ENCODE results near the gene F5. TPM values are rescaled to one million over a fixed set of nuclear protein-coding genes. Genes with fewer than 3 reads are reported as not detected.

The F5 gene
- total RNA-seq, 4 donors from 2014 or later = 0.38 to 5.5 (median 2.7) TPM

GRCh38 chr1:169530448-169530847 lies 55.8 kb downstream of the F5 start:
- WGBS, 2 donors = 69 to 75% methylated on average over 3 of the region's 3 CpGs
- intact Hi-C loops (cut with DNase I; ENCODE audit: low total_unique reads) = no loop called here
- H3K4me3 ChIP-seq (ENCODE audit: low read depth, poor library complexity, severe bottlenecking) = no peak overlapping the region
- no peak for DNase-seq (ENCODE audit: low spot score in 2 of 2)
- no peak for TF ChIP-seq CTCF (IDR thresholded peaks at IDR 0.05)
- no peak for TF ChIP-seq POLR2A (IDR thresholded peaks at IDR 0.05)

GRCh38 chr1:169529068-169529642 lies 57.1 kb downstream of the F5 start:
- intact Hi-C loops (cut with DNase I; ENCODE audit: low total_unique reads) = no loop called here
- DNase-seq (ENCODE audit: low spot score in 2 of 2) = peak in 1 of 2 donors; percentile 75
- H3K4me3 ChIP-seq (ENCODE audit: low read depth, poor library complexity, severe bottlenecking) = no peak overlapping the region
- 28 to 38% methylated on average over 3 of the region's 3 CpGs for WGBS, 2 donors
- TF ChIP-seq CTCF (IDR thresholded peaks at IDR 0.05) (no peak), POLR2A (IDR thresholded peaks at IDR 0.05) (no peak)

- no peak overlapping the region for H3K4me3 ChIP-seq (ENCODE audit: low read depth, poor library complexity, severe bottlenecking)
- no peak for DNase-seq (ENCODE audit: low spot score in 2 of 2)
- no peak for TF ChIP-seq POLR2A (IDR thresholded peaks at IDR 0.05)
- no peak for TF ChIP-seq CTCF (IDR thresholded peaks at IDR 0.05)
- intact Hi-C loops (cut with DNase I; ENCODE audit: low total_unique reads) = no loop called here
- 53 to 56% methylated on average over 9 of the region's 9 CpGs for WGBS, 2 donors
Measured at GRCh38 chr1:169528215-169529067, 57.8 kb downstream of the F5 start.

- no peak overlapping the region for H3K4me3 ChIP-seq (ENCODE audit: low read depth, poor library complexity, severe bottlenecking)
- intact Hi-C loops (cut with DNase I; ENCODE audit: low total_unique reads) = no loop called here
- TF ChIP-seq CTCF (IDR thresholded peaks at IDR 0.05) (no peak), POLR2A (IDR thresholded peaks at IDR 0.05) (no peak)
- DNase-seq (ENCODE audit: low spot score in 2 of 2) = no peak
- WGBS, 2 donors = 52 to 62% methylated on average over 5 of the region's 5 CpGs
Measured at GRCh38 chr1:169527451-169528214, 58.6 kb downstream of the F5 start.

GRCh38 chr1:169527001-169527400 lies 59.3 kb downstream of the F5 start:
- intact Hi-C loops (cut with DNase I; ENCODE audit: low total_unique reads) = no loop called here
- H3K4me3 ChIP-seq (ENCODE audit: low read depth, poor library complexity, severe bottlenecking) = no peak overlapping the region
- TF ChIP-seq POLR2A (IDR thresholded peaks at IDR 0.05) = no peak
- no peak for TF ChIP-seq CTCF (IDR thresholded peaks at IDR 0.05)
- 67 to 74% methylated on average over 3 of the region's 3 CpGs for WGBS, 2 donors
- DNase-seq (ENCODE audit: low spot score in 2 of 2) = no peak

All from lower leg skin (tissue), 4 donors.